Stimulated activated CD4-positive, alpha-beta T cell treated with anti-CD3 and anti-CD28 coated beads, Interleukin-12 subunit alpha, Interleukin-12 subunit beta, amount 100 ng/mL, for 24 hours (primary cell): ENCODE results near the gene EFNA5.
"Not testable (repeated sequence)": the region's sequence is repeated elsewhere in the genome, so short reads cannot be mapped to it uniquely, and the experiment has no call there.

Experiments
- DNase-seq, 2 experiments: peaks; one replicate each; pipeline ENCODE4 v3.0.0-alpha.2; 2020; ENCODE audit warnings: low read depth in 2 of 2

EFNA5 gene

GRCh38 chr5:107517185-107518033, 153.3 kb downstream of the EFNA5 start:
- no peak for DNase-seq

- no peak for DNase-seq
Measured at GRCh38 chr5:107516452-107517184, 154.1 kb downstream of the EFNA5 start.

GRCh38 chr5:107515521-107516080, 155.1 kb downstream of the EFNA5 start:
- no peak for DNase-seq

GRCh38 chr5:107514305-107514704, 156.4 kb downstream of the EFNA5 start:
- no peak for DNase-seq

GRCh38 chr5:107513337-107514085, 157.2 kb downstream of the EFNA5 start:
- DNase-seq = no peak

- DNase-seq = no peak
Measured at GRCh38 chr5:107512029-107512428, 158.7 kb downstream of the EFNA5 start.

- no peak for DNase-seq
Measured at GRCh38 chr5:107510125-107510524, 160.6 kb downstream of the EFNA5 start.

- DNase-seq = no peak
Measured at GRCh38 chr5:107508097-107508496, 162.6 kb downstream of the EFNA5 start.

- DNase-seq = no peak
Measured at GRCh38 chr5:107505763-107506534, 164.8 kb downstream of the EFNA5 start.

GRCh38 chr5:107504424-107504823, 166.3 kb downstream of the EFNA5 start:
- DNase-seq = no peak

GRCh38 chr5:107502676-107503060, 168.1 kb downstream of the EFNA5 start:
- no peak for DNase-seq

- no peak for DNase-seq
Measured at GRCh38 chr5:107501965-107502675, 168.6 kb downstream of the EFNA5 start.

- DNase-seq = no peak
Measured at GRCh38 chr5:107500840-107501239, 169.9 kb downstream of the EFNA5 start.

GRCh38 chr5:107500347-107500746, 170.4 kb downstream of the EFNA5 start:
- no peak for DNase-seq

GRCh38 chr5:107499776-107500175, 171.0 kb downstream of the EFNA5 start:
- DNase-seq = no peak

GRCh38 chr5:107499237-107499636, 171.5 kb downstream of the EFNA5 start:
- no peak for DNase-seq

- no peak for DNase-seq
Measured at GRCh38 chr5:107496466-107496865, 174.3 kb downstream of the EFNA5 start.

GRCh38 chr5:107494129-107494528, 176.6 kb downstream of the EFNA5 start:
- DNase-seq = not testable (repeated sequence)

- no peak for DNase-seq
Measured at GRCh38 chr5:107487056-107487542, 183.6 kb downstream of the EFNA5 start.

- peak; percentile 11 to 28 for DNase-seq
Measured at GRCh38 chr5:107486489-107486888, 184.2 kb downstream of the EFNA5 start.
